Measurements from ENCODE around the gene NGEF. TPM values are rescaled to one million over a fixed set of nuclear protein-coding genes. Genes with fewer than 3 reads are reported as not detected.

Gene NGEF
- total RNA-seq, 1 experiment from 2014 or later: 71.3 TPM

DNA sequence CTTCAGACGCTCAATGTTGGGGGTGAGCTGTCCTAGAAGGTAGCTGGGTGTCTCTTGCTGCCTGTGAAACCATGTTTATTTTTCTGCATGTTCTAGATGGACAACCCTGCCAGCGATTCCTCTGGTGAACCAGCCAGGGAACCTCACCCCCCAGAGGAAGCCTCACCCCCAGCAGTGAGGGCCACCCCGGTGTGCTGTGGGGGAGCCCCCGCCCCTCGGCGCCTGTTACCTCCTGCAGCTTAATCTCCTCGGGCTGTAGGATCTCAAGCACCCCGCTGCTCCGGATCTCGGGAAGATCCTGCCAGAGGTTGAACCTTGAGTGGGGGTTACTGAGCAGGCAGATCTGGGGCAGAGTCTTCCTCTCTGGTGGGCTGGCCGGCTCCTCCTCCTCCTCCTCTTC, 93.0 kb downstream of the NGEF start:
- Histone ChIP-seq H3K4me1 (ENCODE audit: insufficient read depth, low read length) (peaks cover 2% of the 10 kb centered on the region; the same call in 1 of the 2 replicates), H3K9ac (ENCODE audit: low read length) (no peak overlapping the region), H3K9me2 (replicated peaks; ENCODE audit: low read length) (no peaks in the 10 kb centered on the region), H4K20me1 (ENCODE audit: low read length) (no peaks in the 10 kb centered on the region), H3K4me3 (ENCODE audit: low read length) (no peak overlapping the region), H3K4me2 (ENCODE audit: low read length) (no peak overlapping the region), H3K36me3 (ENCODE audit: low read depth, low read length) (peaks cover 36% of the 10 kb centered on the region), H3F3A (ENCODE audit: low read length, unreplicated experiment) (no peaks in the 10 kb centered on the region), H3K27me3 (ENCODE audit: low read length) (no peaks in the 10 kb centered on the region), H2AFZ (ENCODE audit: low read length) (no peak overlapping the region), H3K27ac (ENCODE audit: low read length) (no peak overlapping the region), H3K79me2 (ENCODE audit: low read length) (peaks cover 36% of the 10 kb centered on the region), H3K9me3 (ENCODE audit: low read length) (no peaks in the 10 kb centered on the region)
- no peak for DNase-seq
- no peak for ATAC-seq
- ChIA-PET CTCF (no interaction called here), POLR2A (ENCODE audit: unreplicated experiment) (no interaction called here)
- TF ChIP-seq EZH2 (IDR thresholded peaks at IDR 0.05; ENCODE audit: low read length, unreplicated experiment): no peak
- no TSS peak for BruUV-seq (replicated peaks)
- intact Hi-C loops (cut with micrococcal nuclease): no loop called here

DNA sequence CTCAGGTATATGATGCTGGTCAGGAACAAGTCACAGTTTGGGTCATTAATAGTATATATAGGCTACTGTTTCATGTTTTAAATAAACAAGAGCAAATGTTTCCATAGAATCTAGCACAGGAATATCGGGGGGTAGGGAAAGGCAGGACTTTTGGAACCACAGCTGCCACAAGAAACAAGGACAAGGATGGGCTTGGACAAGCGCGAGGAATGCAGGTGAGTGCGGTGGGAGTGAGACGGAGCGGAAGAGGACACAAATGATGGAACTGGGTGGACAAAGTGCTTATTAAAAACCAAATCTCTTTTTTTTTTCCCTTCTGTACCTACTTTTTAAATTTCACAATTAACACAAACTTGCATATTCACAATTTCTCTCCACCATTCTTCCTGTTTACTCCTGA, 93.9 kb downstream of the NGEF start:
- Histone ChIP-seq H3F3A (ENCODE audit: low read length, unreplicated experiment) (no peaks in the 10 kb centered on the region), H4K20me1 (ENCODE audit: low read length) (no peaks in the 10 kb centered on the region), H3K27me3 (ENCODE audit: low read length) (no peaks in the 10 kb centered on the region), H3K36me3 (ENCODE audit: low read depth, low read length) (peaks cover 31% of the 10 kb centered on the region), H3K9ac (ENCODE audit: low read length) (no peak overlapping the region), H3K9me2 (replicated peaks; ENCODE audit: low read length) (no peaks in the 10 kb centered on the region), H2AFZ (ENCODE audit: low read length) (no peak overlapping the region), H3K27ac (ENCODE audit: low read length) (no peak overlapping the region), H3K79me2 (ENCODE audit: low read length) (peaks cover 27% of the 10 kb centered on the region), H3K4me2 (ENCODE audit: low read length) (no peak overlapping the region), H3K4me3 (ENCODE audit: low read length) (no peak overlapping the region), H3K9me3 (ENCODE audit: low read length) (no peaks in the 10 kb centered on the region), H3K4me1 (ENCODE audit: insufficient read depth, low read length) (no peaks in the 10 kb centered on the region)
- ChIA-PET POLR2A (ENCODE audit: unreplicated experiment) (no interaction called here), CTCF (no interaction called here)
- BruUV-seq (replicated peaks): no TSS peak
- TF ChIP-seq EZH2phosphoT487 (IDR thresholded peaks at IDR 0.05; ENCODE audit: borderline replicate concordance, low read length) (no peak), EZH2 (IDR thresholded peaks at IDR 0.05; ENCODE audit: low read length, unreplicated experiment) (no peak)
- TF ChIP-seq, protein P1, sequence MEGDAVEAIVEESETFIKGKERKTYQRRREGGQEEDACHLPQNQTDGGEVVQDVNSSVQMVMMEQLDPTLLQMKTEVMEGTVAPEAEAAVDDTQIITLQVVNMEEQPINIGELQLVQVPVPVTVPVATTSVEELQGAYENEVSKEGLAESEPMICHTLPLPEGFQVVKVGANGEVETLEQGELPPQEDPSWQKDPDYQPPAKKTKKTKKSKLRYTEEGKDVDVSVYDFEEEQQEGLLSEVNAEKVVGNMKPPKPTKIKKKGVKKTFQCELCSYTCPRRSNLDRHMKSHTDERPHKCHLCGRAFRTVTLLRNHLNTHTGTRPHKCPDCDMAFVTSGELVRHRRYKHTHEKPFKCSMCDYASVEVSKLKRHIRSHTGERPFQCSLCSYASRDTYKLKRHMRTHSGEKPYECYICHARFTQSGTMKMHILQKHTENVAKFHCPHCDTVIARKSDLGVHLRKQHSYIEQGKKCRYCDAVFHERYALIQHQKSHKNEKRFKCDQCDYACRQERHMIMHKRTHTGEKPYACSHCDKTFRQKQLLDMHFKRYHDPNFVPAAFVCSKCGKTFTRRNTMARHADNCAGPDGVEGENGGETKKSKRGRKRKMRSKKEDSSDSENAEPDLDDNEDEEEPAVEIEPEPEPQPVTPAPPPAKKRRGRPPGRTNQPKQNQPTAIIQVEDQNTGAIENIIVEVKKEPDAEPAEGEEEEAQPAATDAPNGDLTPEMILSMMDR (conservative IDR thresholded peaks at IDR 0.05; ENCODE audit: low read depth, low read length): no peak
- intact Hi-C loops (cut with micrococcal nuclease): no loop called here
- ATAC-seq (no peak), DNase-seq (no peak)

DNA sequence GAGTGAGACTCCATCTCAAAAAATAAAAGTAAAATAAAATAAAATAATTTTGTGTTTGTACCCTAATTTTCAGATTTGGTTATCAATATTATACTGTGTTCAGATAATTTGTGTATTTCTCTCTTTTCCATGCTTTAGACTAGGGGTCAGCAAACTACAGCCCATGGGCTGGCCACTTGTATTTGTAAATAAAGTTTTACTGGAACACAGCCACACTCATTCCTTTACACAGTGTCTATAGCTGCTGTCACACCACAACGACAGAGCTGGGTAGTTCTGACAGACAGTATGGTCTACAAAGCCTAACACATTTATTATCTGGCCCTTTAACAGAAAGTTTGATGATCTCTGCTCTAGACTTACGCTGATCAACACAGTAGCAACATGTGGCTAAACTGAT, 99.2 kb downstream of the NGEF start:
- intact Hi-C loops (cut with micrococcal nuclease): no loop called here
- ChIA-PET CTCF (no interaction called here), POLR2A (ENCODE audit: unreplicated experiment) (interaction anchor here (0.7 kb wide), 1 partner anchor 218 kb away, joined by 6 read pairs; no protein-coding TSS in a partner anchor)
- TF ChIP-seq EZH2 (IDR thresholded peaks at IDR 0.05; ENCODE audit: low read length, unreplicated experiment) (no peak), EZH2phosphoT487 (IDR thresholded peaks at IDR 0.05; ENCODE audit: borderline replicate concordance, low read length) (no peak)
- TF ChIP-seq, protein P1 (conservative IDR thresholded peaks at IDR 0.05; ENCODE audit: low read depth, low read length): no peak
- Histone ChIP-seq H3K9me3 (ENCODE audit: low read length) (no peaks in the 10 kb centered on the region), H3F3A (ENCODE audit: low read length, unreplicated experiment) (no peaks in the 10 kb centered on the region), H3K4me2 (ENCODE audit: low read length) (no peak overlapping the region), H3K27ac (ENCODE audit: low read length) (no peak overlapping the region), H3K9me2 (replicated peaks; ENCODE audit: low read length) (no peaks in the 10 kb centered on the region), H3K9ac (ENCODE audit: low read length) (no peak overlapping the region), H3K4me3 (ENCODE audit: low read length) (no peak overlapping the region), H2AFZ (ENCODE audit: low read length) (no peak overlapping the region), H3K79me2 (ENCODE audit: low read length) (peaks cover 21% of the 10 kb centered on the region), H3K36me3 (ENCODE audit: low read depth, low read length) (peaks cover 33% of the 10 kb centered on the region), H4K20me1 (ENCODE audit: low read length) (no peaks in the 10 kb centered on the region), H3K4me1 (ENCODE audit: insufficient read depth, low read length) (no peaks in the 10 kb centered on the region), H3K27me3 (ENCODE audit: low read length) (no peaks in the 10 kb centered on the region)
- ATAC-seq (no peak), DNase-seq (no peak)
- no TSS peak for BruUV-seq (replicated peaks)
